ENCODE measurements around the gene USE1.
A peak's percentile ranks its signal among the peaks of the same experiment; 100 is the strongest.

The USE1 gene

GRCh38 chr19:17240062-17240752 is 25.1 kb downstream of the USE1 start:
- DNase-seq (ENCODE audit: low read depth): no peak
- Histone ChIP-seq H3K4me3 (ENCODE audit: low read length) (no peak overlapping the region), H3K9me3 (ENCODE audit: control insufficient read depth, low read length) (no peaks in the 10 kb centered on the region), H3K9ac (ENCODE audit: low read length) (no peak overlapping the region), H3K36me3 (ENCODE audit: control insufficient read depth, insufficient read depth, low read length, severe bottlenecking) (peaks cover 29% of the 10 kb centered on the region), H3K4me1 (ENCODE audit: control insufficient read depth, insufficient read depth, low read length) (peaks cover 31% of the 10 kb centered on the region), H3K27me3 (replicated peaks; ENCODE audit: control insufficient read depth, insufficient read depth, low read length) (no peaks in the 10 kb centered on the region)

DNA sequence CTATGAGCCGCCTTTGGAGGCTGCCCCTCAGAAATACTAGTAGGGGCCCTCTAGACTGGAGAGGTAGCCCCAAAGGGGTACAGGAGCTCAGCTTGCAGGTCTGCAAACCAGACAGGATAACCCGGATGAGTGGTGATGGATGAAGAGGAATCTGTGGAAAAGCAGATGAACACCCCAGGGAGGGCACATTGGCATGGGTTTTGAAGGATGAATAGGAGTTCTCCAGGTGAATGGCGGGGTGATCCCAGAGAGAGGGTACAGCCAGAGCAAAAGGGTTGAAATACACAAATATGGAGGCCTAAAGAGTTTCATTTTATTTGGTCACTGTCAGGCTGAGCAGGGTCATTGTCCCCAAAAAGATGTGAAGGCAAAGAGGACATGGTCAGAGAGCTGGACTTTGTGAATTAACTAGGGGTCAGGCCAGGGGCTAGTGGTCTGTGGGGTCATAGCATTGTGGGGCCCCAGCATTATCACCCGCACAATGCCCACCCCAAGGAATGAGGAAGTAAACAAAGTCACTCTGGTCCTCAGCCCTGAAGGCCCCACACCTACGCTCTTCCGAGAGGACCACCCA is 25.8 kb downstream of the USE1 start:
- Histone ChIP-seq H3K27me3 (replicated peaks; ENCODE audit: control insufficient read depth, insufficient read depth, low read length) (no peaks in the 10 kb centered on the region), H3K36me3 (ENCODE audit: control insufficient read depth, insufficient read depth, low read length, severe bottlenecking) (peaks cover 29% of the 10 kb centered on the region), H3K9me3 (ENCODE audit: control insufficient read depth, low read length) (no peaks in the 10 kb centered on the region), H3K4me3 (ENCODE audit: low read length) (no peak overlapping the region), H3K9ac (ENCODE audit: low read length) (no peak overlapping the region), H3K4me1 (ENCODE audit: control insufficient read depth, insufficient read depth, low read length) (peaks cover 29% of the 10 kb centered on the region)
- no peak for DNase-seq (ENCODE audit: low read depth)

GRCh38 chr19:17242431-17243208 is 27.5 kb downstream of the USE1 start:
- DNase-seq (ENCODE audit: low read depth): no peak
- no peaks in the 10 kb centered on the region for H3K27me3 ChIP-seq (replicated peaks; ENCODE audit: control insufficient read depth, insufficient read depth, low read length)
- peak overlapping the region; percentile 96 for H3K9ac ChIP-seq (ENCODE audit: low read length)
- peak overlapping the region; percentile 96 for H3K4me3 ChIP-seq (ENCODE audit: low read length)
- H3K9me3 ChIP-seq (ENCODE audit: control insufficient read depth, low read length): no peaks in the 10 kb centered on the region
- peaks cover 22% of the 10 kb centered on the region for H3K36me3 ChIP-seq (ENCODE audit: control insufficient read depth, insufficient read depth, low read length, severe bottlenecking)
- peaks cover 43% of the 10 kb centered on the region for H3K4me1 ChIP-seq (ENCODE audit: control insufficient read depth, insufficient read depth, low read length)

DNA sequence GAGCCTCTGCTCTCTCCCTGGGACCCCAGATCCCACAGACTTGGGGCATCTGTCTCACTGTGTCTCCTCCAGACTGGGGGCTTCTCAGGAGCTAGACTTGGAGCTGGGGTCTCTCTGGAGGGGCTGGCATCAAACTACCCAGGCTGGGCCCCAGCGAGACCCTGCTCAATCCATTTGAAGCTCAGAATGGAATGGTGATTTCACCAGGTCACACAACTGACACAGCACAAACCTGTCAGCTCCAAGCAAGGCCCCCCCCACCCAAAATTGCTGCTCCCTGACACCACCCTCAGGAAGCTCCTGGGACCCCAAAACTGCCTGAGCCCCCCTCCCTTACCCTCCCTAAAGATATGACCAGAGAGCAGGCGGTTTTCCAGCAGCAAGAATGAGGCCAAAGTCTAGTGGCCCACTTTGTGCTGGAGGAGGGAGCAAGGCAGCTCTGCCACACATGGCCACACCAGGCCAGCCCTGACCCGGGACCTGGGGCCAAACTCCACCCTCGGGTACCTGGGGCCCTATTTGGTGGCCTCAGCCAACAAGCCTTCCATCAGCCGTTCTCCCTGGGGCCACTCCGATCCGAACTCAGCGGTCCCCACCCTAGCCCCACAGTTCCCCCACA is 28.2 kb downstream of the USE1 start:
- Histone ChIP-seq H3K27me3 (replicated peaks; ENCODE audit: control insufficient read depth, insufficient read depth, low read length) (no peaks in the 10 kb centered on the region), H3K4me1 (ENCODE audit: control insufficient read depth, insufficient read depth, low read length) (peaks cover 45% of the 10 kb centered on the region), H3K36me3 (ENCODE audit: control insufficient read depth, insufficient read depth, low read length, severe bottlenecking) (peaks cover 15% of the 10 kb centered on the region), H3K9me3 (ENCODE audit: control insufficient read depth, low read length) (no peaks in the 10 kb centered on the region), H3K9ac (ENCODE audit: low read length) (peak overlapping the region; percentile 96), H3K4me3 (ENCODE audit: low read length) (peak overlapping the region; percentile 96)
- peak; percentile 29 for DNase-seq (ENCODE audit: low read depth)

DNA sequence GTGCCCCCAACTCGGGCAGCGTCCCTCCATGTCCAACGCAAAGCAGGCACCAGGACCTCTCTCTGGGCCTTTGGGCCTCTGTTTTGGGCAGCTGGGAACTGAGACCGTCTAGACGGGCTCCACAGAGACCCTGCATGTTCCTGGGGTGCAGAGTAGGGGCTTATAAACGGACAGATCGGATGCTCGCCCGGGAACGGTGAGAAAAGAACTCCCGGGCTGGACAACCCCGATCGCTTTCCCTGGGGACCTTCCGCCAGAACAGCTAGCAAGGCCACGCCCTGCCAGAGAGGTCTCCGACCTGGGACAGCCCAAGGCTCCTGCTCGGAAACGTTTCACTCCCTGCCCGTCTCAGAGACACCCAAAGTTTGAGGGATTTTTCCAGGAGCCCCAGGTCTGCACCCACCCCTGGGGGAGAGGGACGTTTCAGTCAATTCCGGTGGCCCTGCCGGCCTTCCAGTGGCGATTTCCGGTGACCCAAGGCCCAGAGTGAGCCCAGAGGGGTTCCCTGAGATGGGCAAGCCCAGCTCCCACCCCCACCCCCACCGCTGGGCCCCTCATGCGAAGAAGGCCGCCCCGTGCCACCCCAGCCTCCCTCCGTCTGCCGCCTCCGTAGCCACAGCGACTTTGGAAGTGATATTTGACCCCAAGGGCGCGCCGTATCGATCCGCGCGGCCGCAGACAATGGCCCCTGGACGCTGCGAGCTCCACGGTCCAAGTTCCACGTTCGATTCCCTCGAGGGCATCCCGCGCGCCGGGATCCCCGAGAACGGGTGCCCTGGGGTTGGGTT is 28.9 kb downstream of the USE1 start:
- no peaks in the 10 kb centered on the region for H3K27me3 ChIP-seq (replicated peaks; ENCODE audit: control insufficient read depth, insufficient read depth, low read length)
- peaks cover 11% of the 10 kb centered on the region for H3K36me3 ChIP-seq (ENCODE audit: control insufficient read depth, insufficient read depth, low read length, severe bottlenecking)
- peak overlapping the region; percentile 96 for H3K9ac ChIP-seq (ENCODE audit: low read length)
- peaks cover 52% of the 10 kb centered on the region for H3K4me1 ChIP-seq (ENCODE audit: control insufficient read depth, insufficient read depth, low read length)
- no peaks in the 10 kb centered on the region for H3K9me3 ChIP-seq (ENCODE audit: control insufficient read depth, low read length)
- H3K4me3 ChIP-seq (ENCODE audit: low read length): peak overlapping the region; percentile 96
- peak; percentile 71 for DNase-seq (ENCODE audit: low read depth)

GRCh38 chr19:17244618-17245534 is 29.7 kb downstream of the USE1 start:
- H3K9ac ChIP-seq (ENCODE audit: low read length): peak overlapping the region; percentile 96
- peak overlapping the region; percentile 96 for H3K4me3 ChIP-seq (ENCODE audit: low read length)
- no peaks in the 10 kb centered on the region for H3K27me3 ChIP-seq (replicated peaks; ENCODE audit: control insufficient read depth, insufficient read depth, low read length)
- no peaks in the 10 kb centered on the region for H3K9me3 ChIP-seq (ENCODE audit: control insufficient read depth, low read length)
- peaks cover 9% of the 10 kb centered on the region for H3K36me3 ChIP-seq (ENCODE audit: control insufficient read depth, insufficient read depth, low read length, severe bottlenecking)
- DNase-seq (ENCODE audit: low read depth): peak; percentile 36
- peaks cover 54% of the 10 kb centered on the region for H3K4me1 ChIP-seq (ENCODE audit: control insufficient read depth, insufficient read depth, low read length)

DNA sequence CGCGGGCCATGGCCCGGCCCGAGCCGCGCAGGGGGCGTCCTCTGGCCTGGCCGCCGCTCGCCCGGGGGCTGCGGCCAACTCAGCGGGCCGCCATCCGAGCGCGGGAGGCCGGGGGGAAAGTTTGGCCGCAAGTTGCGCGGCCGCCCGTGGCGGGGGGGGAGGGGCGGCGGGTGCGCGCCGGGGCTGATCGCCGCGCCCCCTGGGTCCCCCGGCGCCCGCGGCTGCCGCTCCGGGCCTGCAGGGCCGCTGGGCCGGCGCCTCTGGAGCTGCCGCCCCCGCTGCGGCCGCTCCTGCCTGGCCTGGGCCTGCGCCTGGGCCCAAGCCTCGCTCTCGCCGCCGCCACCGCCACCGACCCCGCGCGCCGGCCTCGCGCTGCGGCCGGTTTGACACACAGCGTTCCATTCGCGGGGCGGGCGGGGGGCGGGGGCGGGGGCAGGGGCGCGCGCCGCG is 30.4 kb downstream of the USE1 start, which contains the start of gene NR2F6:
NR2F6 (minus strand) TSS at position 385 of the 450 bp plus-strand sequence. CDS start 699 bp downstream, outside the sequence.
- H3K36me3 ChIP-seq (ENCODE audit: control insufficient read depth, insufficient read depth, low read length, severe bottlenecking): peaks cover 3% of the 10 kb centered on the region
- no peaks in the 10 kb centered on the region for H3K9me3 ChIP-seq (ENCODE audit: control insufficient read depth, low read length)
- H3K9ac ChIP-seq (ENCODE audit: low read length): peak within 1 kb of the TSS; percentile 96
- peaks cover 47% of the 10 kb centered on the region for H3K4me1 ChIP-seq (ENCODE audit: control insufficient read depth, insufficient read depth, low read length)
- H3K27me3 ChIP-seq (replicated peaks; ENCODE audit: control insufficient read depth, insufficient read depth, low read length): no peaks in the 10 kb centered on the region
- H3K4me3 ChIP-seq (ENCODE audit: low read length): peak within 1 kb of the TSS; percentile 96
- DNase-seq (ENCODE audit: low read depth): no peak

- no peaks in the 10 kb centered on the region for H3K36me3 ChIP-seq (ENCODE audit: control insufficient read depth, insufficient read depth, low read length, severe bottlenecking)
- H3K9me3 ChIP-seq (ENCODE audit: control insufficient read depth, low read length): no peaks in the 10 kb centered on the region
- no peaks in the 10 kb centered on the region for H3K27me3 ChIP-seq (replicated peaks; ENCODE audit: control insufficient read depth, insufficient read depth, low read length)
- peak overlapping the region; percentile 73 for H3K4me3 ChIP-seq (ENCODE audit: low read length)
- peaks cover 40% of the 10 kb centered on the region for H3K4me1 ChIP-seq (ENCODE audit: control insufficient read depth, insufficient read depth, low read length)
- peak; percentile 48 for DNase-seq (ENCODE audit: low read depth)
- H3K9ac ChIP-seq (ENCODE audit: low read length): peak overlapping the region; percentile 85
Observed at GRCh38 chr19:17246681-17247425, 31.7 kb downstream of the USE1 start.

DNA sequence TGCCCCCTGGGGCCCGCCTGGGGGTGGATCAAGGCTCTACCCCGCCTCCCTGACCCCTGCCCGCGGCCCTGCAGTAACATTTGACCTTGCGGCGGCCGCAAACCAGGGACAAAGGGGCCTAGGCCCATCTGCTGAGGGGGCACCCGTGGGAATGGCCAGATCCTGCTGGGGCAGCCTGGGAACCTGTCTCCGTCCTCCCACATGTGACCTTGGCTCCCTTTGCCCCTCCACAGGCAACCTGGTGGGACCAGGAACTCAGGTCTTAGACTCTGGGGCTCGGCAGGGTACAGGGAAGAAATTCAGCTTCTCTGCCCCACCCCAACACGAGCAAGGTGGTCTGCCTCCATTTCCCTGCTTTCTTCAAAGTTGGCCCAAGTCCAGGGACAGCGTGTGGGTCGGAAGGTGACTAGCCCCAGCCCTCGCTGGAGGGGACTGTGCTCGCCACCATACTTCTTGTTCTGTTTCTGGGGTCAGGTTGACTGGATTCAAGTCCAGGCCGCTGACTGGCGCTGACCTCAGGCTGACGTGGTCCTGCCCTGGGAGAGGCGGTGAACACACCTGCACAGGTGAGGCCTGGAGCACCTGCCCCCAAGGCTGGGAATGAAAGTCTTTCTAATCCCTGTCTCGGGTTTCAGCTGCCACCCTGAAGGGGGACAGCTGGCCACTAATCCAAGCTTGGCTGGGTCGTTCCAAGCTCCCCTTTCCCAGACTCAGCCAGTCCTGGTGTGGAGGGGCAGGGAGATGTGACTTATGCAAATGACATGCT is 33.0 kb downstream of the USE1 start:
- peaks cover 29% of the 10 kb centered on the region for H3K4me1 ChIP-seq (ENCODE audit: control insufficient read depth, insufficient read depth, low read length)
- no peak overlapping the region for H3K4me3 ChIP-seq (ENCODE audit: low read length)
- no peak for DNase-seq (ENCODE audit: low read depth)
- H3K36me3 ChIP-seq (ENCODE audit: control insufficient read depth, insufficient read depth, low read length, severe bottlenecking): no peaks in the 10 kb centered on the region
- no peak overlapping the region for H3K9ac ChIP-seq (ENCODE audit: low read length)
- no peaks in the 10 kb centered on the region for H3K9me3 ChIP-seq (ENCODE audit: control insufficient read depth, low read length)
- no peaks in the 10 kb centered on the region for H3K27me3 ChIP-seq (replicated peaks; ENCODE audit: control insufficient read depth, insufficient read depth, low read length)
